ENCODE data around the gene TSPOAP1. TPM values are rescaled to one million over a fixed set of nuclear protein-coding genes. Genes with fewer than 3 reads are reported as not detected.

Gene TSPOAP1
- total RNA-seq, 1 donor from 2014 or later = 27.9 TPM

GRCh38 chr17:58360296-58361063 lies 31.9 kb upstream of the TSPOAP1 start:
- DNase-seq (ENCODE audit: low read depth, low spot score) = no peak
- Mint-ChIP-seq H3K27me3 (ENCODE audit: low read depth) (no peaks in the 10 kb centered on the region), H3K4me1 (peaks cover 26% of the 10 kb centered on the region), H3K9me3 (no peaks in the 10 kb centered on the region), H3K4me3 (no peak overlapping the region), H3K36me3 (ENCODE audit: low read depth) (no peaks in the 10 kb centered on the region), H3K27ac (ENCODE audit: unreplicated experiment) (peak overlapping the region; percentile 9)
- TF ChIP-seq CTCF (conservative IDR thresholded peaks at IDR 0.05) = no peak

GRCh38 chr17:58358408-58359172 lies 30.0 kb upstream of the TSPOAP1 start:
- Mint-ChIP-seq H3K4me3 (no peak overlapping the region), H3K36me3 (ENCODE audit: low read depth) (no peaks in the 10 kb centered on the region), H3K9me3 (no peaks in the 10 kb centered on the region), H3K27me3 (ENCODE audit: low read depth) (no peaks in the 10 kb centered on the region), H3K27ac (ENCODE audit: unreplicated experiment) (no peak overlapping the region), H3K4me1 (peaks cover 21% of the 10 kb centered on the region)
- DNase-seq (ENCODE audit: low read depth, low spot score) = no peak
- no peak for TF ChIP-seq CTCF (conservative IDR thresholded peaks at IDR 0.05)

- H3K27ac Mint-ChIP-seq (ENCODE audit: unreplicated experiment) = no peak overlapping the region
- TF ChIP-seq CTCF (conservative IDR thresholded peaks at IDR 0.05) = no peak
- no peaks in the 10 kb centered on the region for H3K9me3 Mint-ChIP-seq
- no peaks in the 10 kb centered on the region for H3K36me3 Mint-ChIP-seq (ENCODE audit: low read depth)
- DNase-seq (ENCODE audit: low read depth, low spot score) = no peak
- no peak overlapping the region for H3K4me3 Mint-ChIP-seq
- peaks cover 31% of the 10 kb centered on the region for H3K4me1 Mint-ChIP-seq
- H3K27me3 Mint-ChIP-seq (ENCODE audit: low read depth) = no peaks in the 10 kb centered on the region
Measured at GRCh38 chr17:58357312-58358297, 29.0 kb upstream of the TSPOAP1 start.

GRCh38 chr17:58356231-58356630 lies 27.6 kb upstream of the TSPOAP1 start:
- Mint-ChIP-seq H3K27ac (ENCODE audit: unreplicated experiment) (no peak overlapping the region), H3K4me3 (no peak overlapping the region), H3K9me3 (no peaks in the 10 kb centered on the region), H3K4me1 (peaks cover 38% of the 10 kb centered on the region), H3K27me3 (ENCODE audit: low read depth) (no peaks in the 10 kb centered on the region), H3K36me3 (ENCODE audit: low read depth) (peaks cover 5% of the 10 kb centered on the region)
- TF ChIP-seq CTCF (conservative IDR thresholded peaks at IDR 0.05) = no peak
- no peak for DNase-seq (ENCODE audit: low read depth, low spot score)

GRCh38 chr17:58354541-58355216 lies 26.1 kb upstream of the TSPOAP1 start:
- Mint-ChIP-seq H3K36me3 (ENCODE audit: low read depth) (peaks cover 6% of the 10 kb centered on the region), H3K27me3 (ENCODE audit: low read depth) (no peaks in the 10 kb centered on the region), H3K4me1 (peaks cover 33% of the 10 kb centered on the region), H3K9me3 (no peaks in the 10 kb centered on the region), H3K27ac (ENCODE audit: unreplicated experiment) (no peak overlapping the region), H3K4me3 (peak overlapping the region; percentile 31)
- no peak for TF ChIP-seq CTCF (conservative IDR thresholded peaks at IDR 0.05)
- DNase-seq (ENCODE audit: low read depth, low spot score) = no peak
